GM19043 (cell line): ENCODE results near the gene PYGM.
"Not testable (repeated sequence)": the region's sequence is repeated elsewhere in the genome, so short reads cannot be mapped to it uniquely, and the experiment has no call there.

Experiments
- ATAC-seq: cut with Tn5 transposase; IDR thresholded peaks from one replicate; pipeline ENCODE4 v1.9.1; 2021; ENCODE audit warnings: low read depth; ENCODE audit not compliant: unreplicated experiment

Gene PYGM

DNA sequence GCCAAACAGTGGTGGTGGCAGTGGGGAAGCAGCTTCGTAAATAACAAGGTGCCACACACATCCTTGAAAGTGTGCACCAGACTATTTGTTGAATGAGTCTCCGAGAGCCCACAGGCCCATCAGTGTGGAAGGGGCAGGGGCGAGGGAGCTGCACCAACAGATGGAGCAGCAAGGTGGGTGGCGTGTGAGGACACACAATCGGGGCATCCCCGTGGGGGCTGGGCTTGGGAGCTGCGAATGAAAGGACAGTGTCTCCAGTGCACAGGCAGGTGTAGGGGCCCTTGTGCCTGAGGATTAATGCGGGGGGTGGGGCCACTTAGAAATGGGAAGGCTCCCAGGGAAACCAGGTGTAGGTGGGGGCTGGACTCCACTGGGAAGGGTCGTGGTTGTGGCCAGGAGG is 39.6 kb downstream of the PYGM start:
- ATAC-seq = no peak

- ATAC-seq = no peak
These were observed 40.4 kb downstream of the PYGM start for GRCh38 chr11:64719406-64719805.

GRCh38 chr11:64718780-64719124 is 41.0 kb downstream of the PYGM start:
- no peak for ATAC-seq

DNA sequence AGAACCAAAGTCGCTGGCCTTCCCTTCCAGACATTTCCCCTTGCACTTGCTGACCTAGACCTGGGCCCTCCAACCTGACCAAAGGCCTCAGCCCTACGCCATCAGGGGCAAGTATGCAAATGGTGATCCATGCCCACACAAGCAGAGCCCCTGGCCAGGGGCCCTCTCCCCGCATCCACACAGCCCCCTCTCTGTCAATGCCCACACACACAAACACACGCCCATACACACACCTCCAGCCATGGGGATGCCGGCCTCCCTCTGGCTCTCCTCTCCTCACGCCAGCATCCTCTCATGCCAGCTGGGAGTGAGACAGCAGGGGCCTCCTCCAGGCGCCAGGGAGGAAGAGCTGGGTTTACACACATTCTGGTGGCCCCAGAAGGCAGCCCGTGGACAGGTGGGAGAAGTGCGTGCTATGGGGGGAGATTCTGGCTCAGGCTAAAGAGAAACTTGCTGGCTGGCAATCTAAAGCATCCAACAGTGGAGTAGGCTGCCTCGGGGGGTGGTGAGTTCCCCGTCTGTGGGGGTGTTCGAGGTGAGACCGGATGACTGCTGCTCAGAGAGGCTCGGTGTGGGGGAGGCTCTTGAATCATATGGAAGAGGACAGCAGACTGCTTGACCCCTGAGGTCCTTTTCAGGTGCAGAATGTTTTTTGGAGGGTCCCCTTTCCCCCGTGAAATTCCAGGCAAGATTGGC is 41.5 kb downstream of the PYGM start:
- no peak for ATAC-seq

- ATAC-seq = no peak
These were observed 42.6 kb downstream of the PYGM start for GRCh38 chr11:64717268-64717578.

DNA sequence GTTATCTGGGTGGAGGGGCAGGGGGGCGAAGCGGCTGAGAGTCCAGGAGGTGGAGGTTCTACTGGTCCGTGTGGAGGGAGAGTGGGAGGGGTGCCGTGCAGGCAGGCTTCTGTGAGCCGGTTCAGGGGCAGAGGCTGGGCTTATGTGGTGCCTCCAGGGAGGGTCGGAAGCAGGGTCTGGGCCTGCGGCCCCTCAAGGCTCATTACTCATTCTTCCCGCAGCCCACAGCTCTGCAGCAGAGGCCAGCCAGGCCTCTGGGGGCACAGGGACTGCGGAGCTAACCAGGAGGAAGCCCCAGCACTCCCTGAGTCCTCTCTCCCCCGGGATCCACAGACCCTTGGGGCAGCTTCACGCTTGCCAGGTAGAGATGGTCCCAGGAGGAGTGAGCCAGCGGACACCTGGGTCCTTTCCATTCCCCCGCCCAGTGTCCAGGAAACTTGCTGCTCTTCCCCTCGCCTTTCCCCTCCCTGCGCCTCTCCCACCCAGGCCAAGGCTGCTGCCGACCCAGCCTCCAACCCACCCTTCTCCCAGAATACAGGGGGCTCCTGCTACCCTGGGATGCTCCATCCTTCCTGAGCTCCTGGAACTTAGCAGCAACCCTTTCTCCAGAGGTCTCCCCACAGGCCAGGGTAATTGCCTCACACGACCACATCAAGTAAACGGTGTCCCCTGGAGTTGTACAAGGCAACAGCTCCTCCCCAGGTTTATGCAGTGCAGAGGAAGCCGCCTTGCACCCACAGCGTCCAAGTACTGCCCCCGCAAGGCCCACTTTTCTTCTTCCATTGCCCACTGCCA is 43.1 kb downstream of the PYGM start:
- no peak for ATAC-seq

DNA sequence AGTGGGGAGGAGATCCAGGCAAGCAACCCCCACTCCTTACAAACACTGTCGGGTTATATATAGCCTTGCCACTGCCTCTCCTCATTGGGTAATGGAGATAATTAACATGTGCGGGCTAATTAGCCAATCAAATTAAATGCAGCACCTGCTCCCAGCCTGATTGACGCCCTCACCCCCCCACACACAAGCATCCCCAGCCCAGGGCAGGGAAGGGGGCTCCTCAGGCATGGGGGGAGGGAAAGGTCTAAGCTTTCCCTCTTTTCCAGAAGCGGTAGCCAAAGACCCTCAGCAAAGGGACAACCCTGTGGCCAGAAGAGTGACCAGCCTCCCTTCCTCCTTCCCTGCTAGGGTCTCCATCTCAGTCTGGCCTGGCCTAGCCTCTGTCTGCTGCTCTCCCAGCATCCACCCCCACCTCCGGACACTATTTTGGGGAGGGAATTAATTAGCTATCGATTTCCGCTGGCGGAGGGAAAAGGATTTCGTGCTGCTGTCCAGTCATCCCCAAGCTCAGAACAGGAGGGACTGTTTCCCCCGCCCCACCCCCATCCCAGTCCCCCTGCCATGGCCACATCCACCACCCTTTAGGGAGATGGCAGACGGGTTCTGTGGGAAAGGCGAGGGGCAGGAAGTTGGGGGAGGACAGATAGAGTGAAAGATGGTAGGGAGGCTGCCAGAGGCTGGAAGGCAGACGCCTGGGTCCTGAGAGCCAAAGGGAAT is 43.9 kb downstream of the PYGM start:
- no peak for ATAC-seq

GRCh38 chr11:64715110-64715509 is 44.7 kb downstream of the PYGM start:
- ATAC-seq = no peak

DNA sequence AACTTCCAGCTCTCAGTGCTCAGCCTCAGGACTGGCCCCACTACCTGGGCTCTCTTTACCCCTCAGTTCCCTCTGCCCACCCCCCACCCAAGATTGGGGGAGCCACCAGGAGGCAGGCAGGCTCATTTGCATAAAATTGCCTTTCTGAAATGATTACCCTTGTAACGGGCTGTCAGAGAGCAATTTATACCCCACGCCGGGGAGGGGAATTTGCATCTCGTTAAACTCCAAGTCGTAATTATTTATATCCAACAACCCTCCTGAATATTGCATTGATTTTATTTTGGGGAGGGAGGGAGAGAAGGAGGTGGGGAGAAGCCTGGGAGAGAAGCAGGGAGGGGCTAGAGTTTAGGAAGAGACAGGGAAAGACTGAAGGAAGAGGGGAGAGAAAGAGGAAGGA is 45.1 kb downstream of the PYGM start:
- ATAC-seq = no peak

GRCh38 chr11:64713781-64714363 is 45.9 kb downstream of the PYGM start:
- ATAC-seq = no peak

GRCh38 chr11:64713016-64713707 is 46.6 kb downstream of the PYGM start:
- no peak for ATAC-seq

DNA sequence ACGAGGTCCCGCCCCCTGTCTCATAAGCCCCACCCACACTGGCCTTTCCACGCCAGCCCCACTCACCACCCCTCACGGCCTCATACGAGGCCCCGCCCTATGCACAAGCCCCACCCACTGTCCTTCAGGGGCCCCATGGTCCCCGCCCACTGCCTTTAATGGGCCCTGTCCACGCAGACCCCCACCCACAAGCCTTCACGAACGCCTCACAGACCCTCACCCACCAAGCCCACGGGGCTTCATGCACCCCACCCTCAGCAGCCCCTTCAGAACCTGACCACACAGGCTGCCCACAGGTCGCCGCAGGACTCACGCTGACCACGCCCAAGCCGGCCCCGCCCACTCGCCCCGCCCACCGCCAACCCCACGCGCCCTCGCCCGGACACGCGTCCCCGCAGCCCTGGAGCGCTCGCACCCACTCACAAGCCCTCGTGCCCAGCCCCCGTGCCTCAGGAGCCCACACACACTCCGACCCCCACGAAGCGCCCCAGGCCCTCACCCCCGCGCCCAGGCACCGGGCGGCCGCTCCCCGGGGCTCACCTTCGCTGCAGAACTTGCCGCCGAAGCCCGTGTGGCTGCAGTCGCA is 47.3 kb downstream of the PYGM start:
- ATAC-seq = no peak

- no peak for ATAC-seq
These were observed 47.8 kb downstream of the PYGM start for GRCh38 chr11:64711956-64712362.

DNA sequence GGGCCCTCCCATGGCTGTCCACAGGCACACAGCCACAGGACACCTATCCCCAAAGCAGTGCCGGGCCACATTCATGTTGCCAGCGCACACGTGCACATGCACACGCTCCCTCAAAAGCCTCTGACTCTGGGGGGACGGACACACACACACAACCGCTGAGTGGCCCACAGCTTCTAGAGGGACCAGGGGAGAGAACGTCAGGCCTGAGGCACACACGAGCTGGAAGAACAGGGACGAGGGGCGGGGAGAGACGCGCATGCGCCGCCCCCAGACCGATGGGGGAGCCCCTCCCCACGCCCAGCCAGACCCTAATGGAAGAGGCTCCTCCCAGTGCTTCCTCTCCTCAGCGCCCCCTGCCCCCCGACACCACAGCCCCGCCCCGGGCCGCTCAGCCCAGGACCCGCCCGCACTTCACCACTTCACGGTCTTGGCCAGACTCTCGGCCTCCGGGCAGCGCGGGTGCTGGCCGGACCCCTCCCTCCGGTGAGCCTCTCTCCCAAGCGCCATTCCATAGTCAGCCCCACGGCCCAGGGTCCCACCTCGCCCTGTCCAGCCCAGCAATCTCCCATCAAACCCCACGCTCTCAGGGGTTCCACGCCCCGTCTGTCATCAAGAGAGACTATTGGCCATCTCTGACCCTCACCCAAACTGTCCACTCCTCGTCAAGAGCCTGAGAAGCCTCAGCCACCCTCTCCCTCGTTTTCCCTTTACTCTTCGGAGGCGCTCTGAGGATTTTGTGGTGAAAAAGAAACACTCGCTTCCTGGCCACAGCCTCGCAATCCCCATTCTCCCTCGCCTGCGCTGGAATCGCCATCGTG is 48.4 kb downstream of the PYGM start:
- ATAC-seq = no peak

- no peak for ATAC-seq
These were observed 49.2 kb downstream of the PYGM start for GRCh38 chr11:64710418-64711137.

GRCh38 chr11:64705501-64705900 is 54.3 kb downstream of the PYGM start:
- no peak for ATAC-seq

GRCh38 chr11:64703048-64703447 is 56.7 kb downstream of the PYGM start:
- no peak for ATAC-seq

DNA sequence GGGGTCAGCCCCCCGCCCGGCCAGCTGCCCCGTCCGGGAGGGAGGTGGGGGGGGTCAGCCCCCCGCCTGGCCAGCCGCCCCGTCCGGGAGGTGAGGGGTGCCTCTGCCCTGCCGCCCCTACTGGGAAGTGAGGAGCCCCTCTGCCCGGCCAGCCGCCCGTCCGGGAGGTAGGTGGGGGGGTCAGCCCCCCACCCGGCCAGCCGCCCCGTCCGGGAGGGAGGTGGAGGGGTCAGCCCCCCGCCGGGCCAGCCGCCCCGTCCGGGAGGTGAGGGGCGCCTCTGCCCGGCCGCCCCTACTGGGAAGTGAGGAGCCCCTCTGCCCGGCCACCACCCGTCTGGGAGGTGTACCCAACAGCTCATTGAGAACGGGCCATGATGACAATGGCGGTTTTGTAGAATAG is 57.8 kb downstream of the PYGM start:
- not testable (repeated sequence) for ATAC-seq

DNA sequence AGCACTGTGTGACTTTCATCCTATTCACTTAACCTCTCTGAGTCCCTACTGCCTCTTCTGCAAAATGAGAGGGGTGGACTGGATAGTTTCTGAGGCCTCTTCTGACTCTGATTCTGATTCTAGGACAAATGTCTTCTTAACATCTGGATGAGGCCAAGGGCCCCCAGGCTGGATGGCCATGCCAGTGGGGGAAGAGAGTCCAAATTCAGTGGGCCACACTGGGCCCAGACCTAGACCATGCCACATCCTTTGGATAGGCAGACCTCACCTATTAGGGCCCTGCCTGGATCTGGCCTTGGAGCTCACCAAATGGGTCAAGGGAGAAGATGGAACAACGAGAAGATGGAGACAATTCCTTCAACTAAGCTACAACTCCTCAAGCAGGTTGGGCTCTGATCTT is 61.3 kb downstream of the PYGM start:
- no peak for ATAC-seq
